Astrocyte (in vitro differentiated cells and primary cell): ENCODE results near the gene ATG13.

ENCODE experiments used
- EZH2 ChIP-seq: IDR thresholded peaks from 2 replicates; pipeline ENCODE4 v1.6.1; 2012; ENCODE audit warnings: mild to moderate bottlenecking, low read length, inconsistent platforms; ENCODE audit not compliant: insufficient read depth
- TF ChIP-seq, protein P1 (sequence below): IDR thresholded peaks from 2 replicates; pipeline ENCODE4 v1.5.1; 2011; ENCODE audit warnings: low read depth, mild to moderate bottlenecking, inconsistent platforms, low read length, moderate library complexity; ENCODE audit not compliant: insufficient read depth

DNA sequence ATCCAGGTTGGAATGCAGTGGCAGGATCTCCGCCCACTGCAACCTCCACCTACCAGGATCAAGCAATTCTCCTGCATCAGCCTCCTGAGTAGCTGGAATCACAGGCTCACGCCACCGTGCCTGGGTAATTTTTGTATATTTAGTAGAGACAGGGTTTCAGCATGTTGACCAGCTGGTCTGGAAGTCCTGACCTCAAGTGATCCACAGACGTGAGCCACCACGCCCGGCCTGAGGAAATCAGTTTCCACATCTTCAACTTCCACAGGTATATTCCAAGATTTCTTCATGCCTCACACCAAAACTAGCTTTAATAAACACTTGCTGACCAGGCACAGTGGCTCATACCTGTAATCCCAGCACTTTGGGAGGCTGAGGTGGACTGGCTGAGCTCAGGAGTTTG, 8.0 kb upstream of the ATG13 start:
- TF ChIP-seq EZH2: no peak
- TF ChIP-seq, protein P1, sequence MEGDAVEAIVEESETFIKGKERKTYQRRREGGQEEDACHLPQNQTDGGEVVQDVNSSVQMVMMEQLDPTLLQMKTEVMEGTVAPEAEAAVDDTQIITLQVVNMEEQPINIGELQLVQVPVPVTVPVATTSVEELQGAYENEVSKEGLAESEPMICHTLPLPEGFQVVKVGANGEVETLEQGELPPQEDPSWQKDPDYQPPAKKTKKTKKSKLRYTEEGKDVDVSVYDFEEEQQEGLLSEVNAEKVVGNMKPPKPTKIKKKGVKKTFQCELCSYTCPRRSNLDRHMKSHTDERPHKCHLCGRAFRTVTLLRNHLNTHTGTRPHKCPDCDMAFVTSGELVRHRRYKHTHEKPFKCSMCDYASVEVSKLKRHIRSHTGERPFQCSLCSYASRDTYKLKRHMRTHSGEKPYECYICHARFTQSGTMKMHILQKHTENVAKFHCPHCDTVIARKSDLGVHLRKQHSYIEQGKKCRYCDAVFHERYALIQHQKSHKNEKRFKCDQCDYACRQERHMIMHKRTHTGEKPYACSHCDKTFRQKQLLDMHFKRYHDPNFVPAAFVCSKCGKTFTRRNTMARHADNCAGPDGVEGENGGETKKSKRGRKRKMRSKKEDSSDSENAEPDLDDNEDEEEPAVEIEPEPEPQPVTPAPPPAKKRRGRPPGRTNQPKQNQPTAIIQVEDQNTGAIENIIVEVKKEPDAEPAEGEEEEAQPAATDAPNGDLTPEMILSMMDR: no peak
